SKM-1 treated with dmso at 0.1 percent for 144 hours (cell line): ENCODE results near the gene GALNT12.

Experiments
- DNase-seq: peaks from one replicate; lab custom pipeline; 2025; ENCODE audit not compliant: unreplicated experiment; lab: John Stamatoyannopoulos, UW

GALNT12 gene

GRCh38 chr9:98807070-98807813 lies at the start of gene GALNT12:
Gene GALNT12, plus strand, starts transcription at chr9:98807670. Its CDS starts 29 bp downstream, at chr9:98807699.
- DNase-seq: no peak

- no peak for DNase-seq
These were observed 47.2 kb upstream of the GALNT12 start for GRCh38 chr9:98760231-98760630.

- DNase-seq: no peak
These were observed 43.3 kb upstream of the GALNT12 start for GRCh38 chr9:98763986-98764745.

GRCh38 chr9:98765256-98765655 lies 42.2 kb upstream of the GALNT12 start:
- DNase-seq: no peak

- DNase-seq: peak; percentile 50
These were observed 40.9 kb upstream of the GALNT12 start for GRCh38 chr9:98766586-98766985.

- no peak for DNase-seq
These were observed 40.3 kb upstream of the GALNT12 start for GRCh38 chr9:98767196-98767595.

- no peak for DNase-seq
These were observed 39.6 kb upstream of the GALNT12 start for GRCh38 chr9:98767915-98768314.

GRCh38 chr9:98768344-98768743 lies 39.1 kb upstream of the GALNT12 start:
- no peak for DNase-seq

GRCh38 chr9:98770717-98771116 lies 36.8 kb upstream of the GALNT12 start:
- no peak for DNase-seq

- no peak for DNase-seq
These were observed 36.1 kb upstream of the GALNT12 start for GRCh38 chr9:98771209-98771874.

- no peak for DNase-seq
These were observed 34.9 kb upstream of the GALNT12 start for GRCh38 chr9:98772364-98773155.

- DNase-seq: no peak
These were observed 33.7 kb upstream of the GALNT12 start for GRCh38 chr9:98773721-98774120.

- no peak for DNase-seq
These were observed 32.7 kb upstream of the GALNT12 start for GRCh38 chr9:98774746-98775145.

- DNase-seq: no peak
These were observed 31.5 kb upstream of the GALNT12 start for GRCh38 chr9:98775831-98776441.

- no peak for DNase-seq
These were observed 29.9 kb upstream of the GALNT12 start for GRCh38 chr9:98777618-98778017.

- no peak for DNase-seq
These were observed 29.2 kb upstream of the GALNT12 start for GRCh38 chr9:98778251-98778650.

- DNase-seq: no peak
These were observed 28.5 kb upstream of the GALNT12 start for GRCh38 chr9:98778711-98779530.

- DNase-seq: no peak
These were observed 27.3 kb upstream of the GALNT12 start for GRCh38 chr9:98780059-98780749.
